GM21423 (cell line): ENCODE measurements around the gene LRP5.
"Not testable (repeated sequence)": the region's sequence is repeated elsewhere in the genome, so short reads cannot be mapped to it uniquely, and the experiment has no call there.

ENCODE experiments used
- ATAC-seq: cut with Tn5 transposase; IDR thresholded peaks from one replicate; pipeline ENCODE4 v1.9.1; 2021; ENCODE audit warnings: mild to moderate bottlenecking, moderate library complexity; ENCODE audit not compliant: unreplicated experiment

LRP5 gene

DNA sequence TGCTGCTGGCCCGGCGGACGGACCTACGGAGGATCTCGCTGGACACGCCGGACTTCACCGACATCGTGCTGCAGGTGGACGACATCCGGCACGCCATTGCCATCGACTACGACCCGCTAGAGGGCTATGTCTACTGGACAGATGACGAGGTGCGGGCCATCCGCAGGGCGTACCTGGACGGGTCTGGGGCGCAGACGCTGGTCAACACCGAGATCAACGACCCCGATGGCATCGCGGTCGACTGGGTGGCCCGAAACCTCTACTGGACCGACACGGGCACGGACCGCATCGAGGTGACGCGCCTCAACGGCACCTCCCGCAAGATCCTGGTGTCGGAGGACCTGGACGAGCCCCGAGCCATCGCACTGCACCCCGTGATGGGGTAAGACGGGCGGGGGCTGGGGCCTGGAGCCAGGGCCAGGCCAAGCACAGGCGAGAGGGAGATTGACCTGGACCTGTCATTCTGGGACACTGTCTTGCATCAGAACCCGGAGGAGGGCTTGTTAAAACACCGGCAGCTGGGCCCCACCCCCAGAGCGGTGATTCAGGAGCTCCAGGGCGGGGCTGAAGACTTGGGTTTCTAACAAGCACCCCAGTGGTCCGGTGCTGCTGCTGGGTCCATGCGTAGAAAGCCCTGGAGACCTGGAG lies 74.1 kb downstream of the LRP5 start:
- no peak for ATAC-seq

- no peak for ATAC-seq
These were observed 75.4 kb downstream of the LRP5 start for GRCh38 chr11:68387840-68388239.

- ATAC-seq = no peak
These were observed 76.3 kb downstream of the LRP5 start for GRCh38 chr11:68388595-68389198.

GRCh38 chr11:68390315-68390714 lies 77.9 kb downstream of the LRP5 start:
- no peak for ATAC-seq

GRCh38 chr11:68392822-68393221 lies 80.4 kb downstream of the LRP5 start:
- ATAC-seq = no peak

DNA sequence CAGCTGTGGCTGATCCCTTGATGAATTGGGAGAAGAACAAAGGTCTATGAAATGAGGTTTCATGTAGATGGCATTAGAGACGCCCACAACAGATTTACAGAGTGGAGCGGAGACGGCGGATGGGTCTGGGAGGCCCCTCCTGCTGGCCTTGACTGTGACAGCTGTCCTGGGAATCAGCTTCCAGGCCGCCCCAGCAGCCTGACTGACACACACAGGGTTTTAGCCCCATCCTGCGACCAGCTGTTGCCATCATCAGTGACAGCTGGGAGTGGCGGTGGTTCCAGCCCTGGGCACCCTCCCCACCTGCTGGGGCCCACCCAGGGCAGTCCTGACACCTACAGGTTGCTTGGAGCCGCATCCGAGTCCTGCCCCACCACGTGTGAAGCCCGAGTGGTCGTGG lies 84.1 kb downstream of the LRP5 start:
- no peak for ATAC-seq

DNA sequence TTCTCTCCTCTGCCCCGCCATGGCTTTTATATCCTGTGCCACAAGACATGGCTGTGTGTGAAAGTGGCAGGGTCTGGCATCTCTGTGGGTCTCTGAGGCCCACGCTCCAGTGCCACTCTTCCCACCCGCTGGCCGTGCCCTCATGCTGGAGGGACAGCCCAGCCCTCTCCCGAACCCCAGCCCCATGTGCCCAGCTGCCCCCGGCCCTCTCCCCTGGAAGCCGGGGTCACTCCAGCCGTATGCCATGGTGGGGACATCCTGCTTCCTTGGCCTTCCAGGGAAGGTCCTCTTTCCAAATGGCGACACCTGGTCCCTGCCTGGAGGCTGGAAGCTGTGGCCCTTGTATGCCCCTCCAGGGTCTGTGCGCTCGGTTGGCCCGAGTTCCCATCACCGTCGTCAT lies 84.9 kb downstream of the LRP5 start:
- no peak for ATAC-seq

DNA sequence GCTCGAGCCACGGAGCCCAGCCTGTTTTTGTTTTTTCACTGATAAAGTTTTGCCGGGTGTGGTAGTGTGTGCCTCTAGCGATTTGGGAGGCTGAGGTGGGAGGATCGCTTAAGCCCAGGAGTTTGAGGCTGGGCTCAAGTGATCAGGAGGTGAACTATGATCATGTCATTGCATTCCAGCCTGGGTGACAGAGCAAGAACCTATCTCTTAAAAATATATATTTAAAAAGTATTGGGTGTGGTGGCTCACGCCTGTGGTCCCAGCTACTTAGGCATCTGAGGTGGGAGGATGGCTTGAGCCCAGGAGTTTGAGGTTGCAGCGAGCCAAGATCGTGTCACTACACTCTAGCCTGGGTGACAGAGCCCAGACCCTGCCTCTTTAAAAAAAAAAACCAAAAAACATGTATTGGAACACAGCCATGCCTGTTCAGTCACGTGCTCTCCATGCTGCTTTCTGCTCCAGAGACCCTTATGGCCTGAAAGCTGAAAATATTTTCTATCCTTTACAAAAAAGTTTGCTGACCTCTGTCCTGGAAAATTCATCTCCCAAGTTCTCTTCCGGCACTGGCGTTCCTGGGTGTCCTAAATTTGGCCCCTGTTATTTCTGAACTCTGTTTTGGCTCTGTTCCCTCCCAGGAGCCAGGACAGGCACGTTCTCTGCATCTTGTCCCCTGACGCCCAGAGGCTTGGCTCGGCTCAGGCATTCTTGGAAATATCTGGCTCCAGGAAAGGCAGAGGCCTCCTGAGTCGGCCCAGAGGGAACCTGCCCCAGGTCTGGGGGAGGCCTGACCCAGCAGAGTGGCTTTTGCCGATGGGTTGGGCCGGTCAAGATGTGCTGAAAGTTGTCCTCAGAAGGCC lies 86.8 kb downstream of the LRP5 start:
- no peak for ATAC-seq

GRCh38 chr11:68399916-68400315 lies 87.5 kb downstream of the LRP5 start:
- ATAC-seq = no peak

GRCh38 chr11:68400584-68400983 lies 88.2 kb downstream of the LRP5 start:
- ATAC-seq = not testable (repeated sequence)

DNA sequence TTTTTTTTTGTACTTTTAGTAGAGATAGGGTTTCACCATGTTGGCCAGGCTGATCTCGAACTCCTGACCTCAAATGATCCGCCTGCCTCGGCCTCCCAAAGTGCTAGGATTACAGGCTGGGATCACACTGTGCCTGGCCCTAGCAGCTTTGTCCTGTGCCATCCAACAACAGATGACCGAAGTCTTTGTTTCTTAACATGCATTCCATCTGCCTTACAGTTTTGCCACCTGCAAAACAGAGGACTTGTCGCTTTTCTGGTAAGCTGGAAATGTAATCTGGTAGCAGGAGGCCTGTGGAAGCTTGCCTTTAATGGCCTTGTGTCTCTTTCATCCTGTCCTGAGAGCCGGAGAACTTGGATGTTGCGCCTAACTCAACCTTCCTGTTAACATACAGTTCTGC lies 89.5 kb downstream of the LRP5 start:
- no peak for ATAC-seq

- ATAC-seq = no peak
These were observed 90.1 kb downstream of the LRP5 start for GRCh38 chr11:68402355-68403031.

DNA sequence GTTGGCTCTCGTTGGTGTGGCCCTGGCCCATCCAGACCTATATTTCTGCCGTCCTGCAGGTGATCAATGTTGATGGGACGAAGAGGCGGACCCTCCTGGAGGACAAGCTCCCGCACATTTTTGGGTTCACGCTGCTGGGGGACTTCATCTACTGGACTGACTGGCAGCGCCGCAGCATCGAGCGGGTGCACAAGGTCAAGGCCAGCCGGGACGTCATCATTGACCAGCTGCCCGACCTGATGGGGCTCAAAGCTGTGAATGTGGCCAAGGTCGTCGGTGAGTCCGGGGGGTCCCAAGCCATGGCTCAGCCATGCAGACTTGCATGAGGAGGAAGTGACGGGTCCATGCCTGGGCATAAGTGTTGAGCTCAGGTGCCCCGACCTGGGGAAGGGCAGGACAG lies 91.0 kb downstream of the LRP5 start:
- ATAC-seq = no peak

DNA sequence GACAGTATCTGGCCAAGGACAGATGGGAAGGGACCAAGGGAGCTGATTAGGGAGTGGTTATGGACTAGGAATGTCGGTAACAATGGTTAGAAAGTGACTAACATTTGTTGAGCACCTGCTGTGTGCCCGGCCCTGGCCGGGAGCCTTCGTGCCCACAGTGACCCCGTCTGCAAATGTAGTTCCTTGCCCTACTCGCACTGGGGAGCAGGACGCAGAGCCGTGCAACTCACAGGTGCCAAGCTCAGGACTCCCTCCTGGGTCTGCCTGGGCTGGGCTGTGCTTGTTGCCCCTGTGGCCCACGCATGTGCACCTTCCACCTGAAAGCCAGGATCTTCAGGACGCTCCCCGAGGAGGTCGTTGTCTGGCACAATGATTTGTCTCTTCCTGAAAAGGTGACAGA lies 91.4 kb downstream of the LRP5 start:
- ATAC-seq = no peak

GRCh38 chr11:68406324-68407313 lies 94.2 kb downstream of the LRP5 start:
- no peak for ATAC-seq

DNA sequence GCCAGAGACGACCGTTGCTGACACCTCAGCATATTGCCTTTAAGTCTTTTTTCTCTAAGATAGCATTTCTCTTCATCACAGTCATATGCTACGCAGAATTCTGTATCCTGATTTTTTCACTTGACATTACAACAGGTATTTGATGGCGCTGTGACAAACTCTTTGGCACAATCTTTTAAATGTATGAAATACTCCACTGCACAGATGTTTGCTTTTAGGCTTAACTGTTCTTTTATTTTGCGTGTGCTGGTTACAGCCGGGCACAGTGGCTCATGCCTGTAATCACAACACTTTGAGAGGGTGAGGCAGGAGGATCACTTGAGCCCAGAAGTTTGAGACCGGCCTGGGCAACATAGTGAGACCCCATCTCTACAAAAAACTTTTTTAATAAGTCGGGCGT lies 96.1 kb downstream of the LRP5 start:
- no peak for ATAC-seq

DNA sequence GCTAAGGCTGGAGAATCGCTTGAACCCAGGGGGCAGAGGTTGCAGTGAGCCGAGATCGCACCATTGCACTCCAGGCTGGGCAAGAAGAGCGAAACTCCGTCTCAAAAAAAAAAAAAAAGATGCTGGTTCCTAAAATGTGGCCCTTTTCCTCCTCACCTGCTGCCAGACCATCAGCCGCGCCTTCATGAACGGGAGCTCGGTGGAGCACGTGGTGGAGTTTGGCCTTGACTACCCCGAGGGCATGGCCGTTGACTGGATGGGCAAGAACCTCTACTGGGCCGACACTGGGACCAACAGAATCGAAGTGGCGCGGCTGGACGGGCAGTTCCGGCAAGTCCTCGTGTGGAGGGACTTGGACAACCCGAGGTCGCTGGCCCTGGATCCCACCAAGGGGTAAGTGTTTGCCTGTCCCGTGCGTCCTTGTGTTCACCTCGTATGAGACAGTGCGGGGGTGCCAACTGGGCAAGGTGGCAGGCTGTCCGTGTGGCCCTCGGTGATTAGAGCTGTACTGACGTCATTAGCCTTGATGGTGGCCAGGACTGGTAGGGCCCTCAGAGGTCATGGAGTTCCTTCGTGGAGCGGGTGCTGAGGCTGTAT lies 97.5 kb downstream of the LRP5 start:
- no peak for ATAC-seq

DNA sequence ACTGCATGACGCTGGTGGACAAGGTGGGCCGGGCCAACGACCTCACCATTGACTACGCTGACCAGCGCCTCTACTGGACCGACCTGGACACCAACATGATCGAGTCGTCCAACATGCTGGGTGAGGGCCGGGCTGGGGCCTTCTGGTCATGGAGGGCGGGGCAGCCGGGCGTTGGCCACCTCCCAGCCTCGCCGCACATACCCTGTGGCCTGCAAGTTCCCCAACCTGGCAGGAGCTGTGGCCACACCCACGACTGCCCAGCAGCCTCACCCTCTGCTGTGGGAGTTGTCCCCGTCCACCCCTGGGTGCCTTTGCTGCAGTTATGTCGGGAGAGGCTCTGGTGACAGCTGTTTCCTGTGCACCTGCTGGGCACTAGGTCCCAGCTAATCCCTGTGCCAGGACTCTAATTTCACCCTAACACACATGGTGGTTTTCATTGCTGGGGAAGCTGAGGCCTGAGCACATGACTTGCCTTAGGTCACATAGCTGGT lies 99.2 kb downstream of the LRP5 start:
- ATAC-seq = no peak

DNA sequence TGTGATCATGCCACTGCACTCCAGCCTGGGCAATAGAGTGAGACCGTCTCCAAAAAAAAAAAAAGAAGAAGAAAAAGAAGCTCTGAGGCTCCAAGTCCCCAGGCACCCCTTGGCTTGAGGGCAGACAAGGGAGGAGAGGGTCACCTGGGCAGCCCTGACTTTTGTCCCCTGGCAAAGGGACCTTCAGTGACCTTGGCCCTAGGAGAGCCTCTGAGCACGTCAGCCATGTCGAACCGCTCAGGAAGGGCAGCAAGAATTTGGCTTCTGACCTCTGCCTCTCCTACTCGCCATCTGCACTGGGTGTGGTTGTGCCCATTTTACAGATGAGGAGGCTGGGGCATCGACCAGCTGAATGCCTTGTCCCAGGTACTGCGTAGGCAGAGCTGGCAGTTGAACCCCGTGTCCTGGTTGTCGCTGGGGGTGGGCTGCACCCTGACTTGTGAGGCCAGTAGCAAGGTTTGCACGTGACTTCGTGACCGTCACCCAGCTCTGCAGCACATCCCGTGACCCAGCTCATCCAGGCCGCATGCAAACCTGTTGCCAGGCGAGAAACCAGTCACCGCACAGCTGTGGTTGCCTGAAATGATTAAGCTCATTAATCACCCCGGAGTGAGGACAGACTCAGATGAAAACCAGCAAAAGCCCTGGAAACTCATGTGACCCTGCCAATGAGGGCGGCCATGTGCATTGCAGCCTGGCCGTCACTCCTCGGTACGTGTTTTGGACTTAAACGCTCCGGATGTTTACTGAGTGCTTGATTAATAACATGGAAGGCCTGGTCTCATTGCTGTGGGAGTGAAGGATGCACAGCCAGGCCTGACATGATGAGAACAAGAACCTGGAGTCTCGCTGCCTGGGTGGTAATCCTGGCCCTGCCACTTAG lies 100.4 kb downstream of the LRP5 start:
- ATAC-seq = no peak
